CD4-positive, alpha-beta T cell (primary cell): ENCODE results near the gene PCDHGC5. TPM values are rescaled to one million over a fixed set of nuclear protein-coding genes. Genes with fewer than 3 reads are reported as not detected.

ENCODE experiments used
- ATAC-seq: fragments of 200-7000 bp; cut with Tn5 transposase; one replicate; pipeline ENCODE4 v1.10.0; 2022; ENCODE audit warnings: mild to moderate bottlenecking; ENCODE audit not compliant: poor library complexity
- CTCF ChIA-PET: fragments of 350-600 bp; sonication (Branson Sonifier 250); formaldehyde crosslinking; loops from one replicate; lab custom pipeline; 2021; ENCODE audit warnings: antibody characterized with exemption, inconsistent platforms; lab: Charles Lee
- POLR2A ChIA-PET: fragments of 350-600 bp; sonication (Branson Sonifier 250); formaldehyde crosslinking; loops from one replicate; lab custom pipeline; 2021; ENCODE audit warnings: antibody characterized with exemption, inconsistent platforms; lab: Charles Lee
- DNase-seq, 14 experiments: peaks; one replicate each; pipeline ENCODE4 v3.0.0-alpha.2; 2013 to 2020; ENCODE audit warnings: mixed read lengths in 2 of 14
- H3K27ac ChIP-seq, 2 donors: one replicate each; pipeline versions ENCODE4 v1.5.1 to v1.7.0; 2013; ENCODE audit warnings: low read length in 2 of 2, low read depth in 1 of 2, mild to moderate bottlenecking in 1 of 2
- H3K27me3 ChIP-seq, 2 experiments: 1 replicate in 1 of 2; 2 replicates in 1 of 2; pipeline versions ENCODE4 v1.6.1 to v1.7.0; 2013; ENCODE audit warnings: low read length in 2 of 2, control low read depth in 1 of 2, mild to moderate bottlenecking in 1 of 2, moderate library complexity in 1 of 2; ENCODE audit not compliant: insufficient read depth in 2 of 2, control insufficient read depth in 1 of 2
- H3K36me3 ChIP-seq: one replicate; pipeline ENCODE4 v1.6.1; 2013; ENCODE audit warnings: low read length, control low read depth; ENCODE audit not compliant: insufficient read depth
- H3K4me1 ChIP-seq: one replicate; pipeline ENCODE4 v1.6.1; 2013; ENCODE audit warnings: low read length, control low read depth; ENCODE audit not compliant: insufficient read depth
- H3K4me3 ChIP-seq: one replicate; pipeline ENCODE4 v1.5.1; 2013; ENCODE audit warnings: mild to moderate bottlenecking, low read length, moderate library complexity
- H3K9me3 ChIP-seq, 2 experiments: 1 replicate in 1 of 2; 2 replicates in 1 of 2; pipeline versions ENCODE4 v1.6.1 to v1.7.0; 2013; ENCODE audit warnings: low read length in 2 of 2, mild to moderate bottlenecking in 2 of 2, control low read depth in 1 of 2, moderate library complexity in 1 of 2; ENCODE audit not compliant: control insufficient read depth in 1 of 2, insufficient read depth in 1 of 2
- H3K27ac Mint-ChIP-seq: one replicate; pipeline ENCODE4 v1.8.0; 2020; ENCODE audit warnings: mixed read lengths
- H3K27me3 Mint-ChIP-seq: one replicate; pipeline ENCODE4 v1.8.0; 2021; ENCODE audit warnings: mixed read lengths
- H3K36me3 Mint-ChIP-seq: one replicate; pipeline ENCODE4 v1.8.0; 2021; ENCODE audit warnings: low read depth, mixed read lengths
- H3K4me1 Mint-ChIP-seq: one replicate; pipeline ENCODE4 v1.8.0; 2021; ENCODE audit warnings: low read depth, mixed read lengths
- H3K4me3 Mint-ChIP-seq: one replicate; pipeline ENCODE4 v1.8.0; 2020; ENCODE audit warnings: mild to moderate bottlenecking, mixed read lengths
- H3K9me3 Mint-ChIP-seq: one replicate; pipeline ENCODE4 v1.8.0; 2020; ENCODE audit warnings: mixed read lengths
- intact Hi-C, 2 experiments: fragments of 100-400 bp; cut with DNase I in 1 of 2; cut with micrococcal nuclease in 1 of 2; formaldehyde crosslinking; loops; one replicate each; pipeline versions ENCODE4 v1.15.1 to v1.9.0; 2023 to 2025; cut with DNase I, micrococcal nuclease
- total RNA-seq, 174 experiments: library from RNA in 2 of 174; stranded (reverse) in 2 of 174; gene quantifications; one replicate each; pipeline ENCODE4 v1.2.3 and lab custom pipeline; 2021 to 2026
- TF ChIP-seq, protein P1 (sequence below): fragments of 200-600 bp; IDR thresholded peaks from one replicate; pipeline ENCODE4 v1.8.0; 2022; ENCODE audit warnings: antibody characterized with exemption, mild to moderate bottlenecking

Gene PCDHGC5
- total RNA-seq, 2 experiments from 2014 or later = not detected

DNA sequence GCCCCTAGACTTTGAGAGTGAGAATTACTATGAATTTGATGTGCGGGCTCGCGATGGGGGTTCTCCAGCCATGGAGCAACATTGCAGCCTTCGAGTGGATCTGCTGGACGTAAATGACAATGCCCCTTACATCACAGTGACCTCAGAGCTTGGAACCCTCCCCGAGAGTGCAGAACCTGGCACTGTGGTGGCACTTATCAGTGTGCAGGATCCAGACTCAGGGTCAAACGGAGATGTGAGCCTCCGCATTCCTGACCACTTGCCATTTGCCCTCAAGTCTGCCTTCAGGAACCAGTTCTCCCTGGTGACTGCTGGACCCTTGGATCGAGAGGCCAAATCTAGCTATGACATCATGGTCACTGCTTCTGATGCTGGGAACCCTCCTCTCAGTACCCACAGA is 2.8 kb upstream of the PCDHGC5 start:
- peaks cover 96% of the 10 kb centered on the region for H3K27me3 Mint-ChIP-seq
- peaks cover 0 to 26% of the 10 kb centered on the region in 2 experiments for H3K9me3 ChIP-seq
- peaks cover 13% of the 10 kb centered on the region for H3K4me1 Mint-ChIP-seq
- H3K27ac ChIP-seq = no peak overlapping the region
- no peak overlapping the region for H3K4me3 ChIP-seq
- intact Hi-C loops = no loop called here
- no peak for DNase-seq
- ChIA-PET CTCF (no interaction called here), POLR2A (interaction anchor here (0.6 kb wide), 1 partner anchor 27 kb away, joined by 3 read pairs; no protein-coding TSS in a partner anchor)
- H3K9me3 Mint-ChIP-seq = no peaks in the 10 kb centered on the region
- no peak for ATAC-seq
- no peak overlapping the region for H3K27ac Mint-ChIP-seq
- peaks cover 15% of the 10 kb centered on the region for H3K4me1 ChIP-seq
- no peaks in the 10 kb centered on the region for H3K36me3 Mint-ChIP-seq
- TF ChIP-seq, protein P1, sequence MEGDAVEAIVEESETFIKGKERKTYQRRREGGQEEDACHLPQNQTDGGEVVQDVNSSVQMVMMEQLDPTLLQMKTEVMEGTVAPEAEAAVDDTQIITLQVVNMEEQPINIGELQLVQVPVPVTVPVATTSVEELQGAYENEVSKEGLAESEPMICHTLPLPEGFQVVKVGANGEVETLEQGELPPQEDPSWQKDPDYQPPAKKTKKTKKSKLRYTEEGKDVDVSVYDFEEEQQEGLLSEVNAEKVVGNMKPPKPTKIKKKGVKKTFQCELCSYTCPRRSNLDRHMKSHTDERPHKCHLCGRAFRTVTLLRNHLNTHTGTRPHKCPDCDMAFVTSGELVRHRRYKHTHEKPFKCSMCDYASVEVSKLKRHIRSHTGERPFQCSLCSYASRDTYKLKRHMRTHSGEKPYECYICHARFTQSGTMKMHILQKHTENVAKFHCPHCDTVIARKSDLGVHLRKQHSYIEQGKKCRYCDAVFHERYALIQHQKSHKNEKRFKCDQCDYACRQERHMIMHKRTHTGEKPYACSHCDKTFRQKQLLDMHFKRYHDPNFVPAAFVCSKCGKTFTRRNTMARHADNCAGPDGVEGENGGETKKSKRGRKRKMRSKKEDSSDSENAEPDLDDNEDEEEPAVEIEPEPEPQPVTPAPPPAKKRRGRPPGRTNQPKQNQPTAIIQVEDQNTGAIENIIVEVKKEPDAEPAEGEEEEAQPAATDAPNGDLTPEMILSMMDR = no peak
- H3K27me3 ChIP-seq = peaks cover 69 to 83% of the 10 kb centered on the region in 2 experiments
- H3K4me3 Mint-ChIP-seq = no peak overlapping the region
- H3K36me3 ChIP-seq = no peaks in the 10 kb centered on the region

DNA sequence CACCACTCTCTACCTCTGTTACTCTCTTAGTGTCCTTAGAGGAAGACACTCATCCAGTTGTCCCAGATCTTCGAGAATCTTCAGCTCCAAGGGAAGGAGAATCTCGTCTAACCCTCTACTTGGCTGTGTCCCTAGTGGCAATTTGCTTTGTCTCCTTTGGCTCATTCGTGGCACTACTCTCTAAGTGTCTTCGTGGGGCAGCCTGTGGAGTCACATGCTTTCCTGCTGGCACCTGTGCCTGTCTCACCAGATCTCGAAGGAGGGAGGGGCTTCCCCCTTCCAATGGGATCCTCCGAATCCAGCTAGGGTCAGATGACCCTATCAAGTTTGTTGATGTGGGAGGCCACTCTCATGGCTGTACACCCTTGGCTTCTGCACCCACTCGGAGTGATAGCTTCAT is 1.8 kb upstream of the PCDHGC5 start:
- no peak overlapping the region for H3K27ac ChIP-seq
- Mint-ChIP-seq H3K27me3 (peaks cover 96% of the 10 kb centered on the region), H3K36me3 (no peaks in the 10 kb centered on the region), H3K9me3 (no peaks in the 10 kb centered on the region), H3K27ac (no peak overlapping the region), H3K4me3 (no peak overlapping the region), H3K4me1 (peaks cover 16% of the 10 kb centered on the region)
- CTCF ChIA-PET = no interaction called here
- H3K4me3 ChIP-seq = no peak overlapping the region
- H3K36me3 ChIP-seq = no peaks in the 10 kb centered on the region
- peaks cover 0 to 32% of the 10 kb centered on the region in 2 experiments for H3K9me3 ChIP-seq
- TF ChIP-seq, protein P1 = no peak
- H3K27me3 ChIP-seq = peaks cover 79 to 90% of the 10 kb centered on the region in 2 experiments
- ATAC-seq (no peak), DNase-seq (no peak)
- POLR2A ChIA-PET = no interaction called here
- intact Hi-C loops = no loop called here
- peaks cover 25% of the 10 kb centered on the region for H3K4me1 ChIP-seq

DNA sequence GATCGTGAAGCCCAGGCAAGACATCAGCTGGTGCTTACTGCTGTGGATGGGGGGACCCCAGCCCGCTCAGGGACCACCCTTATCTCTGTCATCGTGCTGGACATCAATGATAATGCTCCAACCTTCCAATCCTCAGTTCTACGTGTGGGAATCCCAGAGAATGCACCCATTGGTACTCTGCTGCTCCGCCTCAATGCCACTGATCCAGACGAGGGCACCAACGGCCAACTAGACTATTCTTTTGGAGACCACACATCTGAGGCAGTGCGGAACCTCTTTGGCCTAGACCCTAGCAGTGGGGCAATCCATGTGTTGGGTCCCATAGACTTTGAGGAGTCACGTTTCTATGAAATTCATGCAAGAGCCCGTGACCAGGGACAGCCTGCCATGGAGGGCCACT is 960 bp downstream of the PCDHGC5 start:
- Histone ChIP-seq H3K4me1 (peaks cover 30% of the 10 kb centered on the region), H3K4me3 (no peak overlapping the region), H3K9me3 (peaks cover 0 to 28% of the 10 kb centered on the region in 2 experiments), H3K27me3 (peaks cover 83 to 100% of the 10 kb centered on the region in 2 experiments), H3K36me3 (no peaks in the 10 kb centered on the region), H3K27ac (no peak overlapping the region)
- H3K9me3 Mint-ChIP-seq = no peaks in the 10 kb centered on the region
- intact Hi-C loops = no loop called here
- H3K27ac Mint-ChIP-seq = no peak overlapping the region
- H3K4me3 Mint-ChIP-seq = no peak overlapping the region
- ATAC-seq = no peak
- DNase-seq = no peak
- H3K4me1 Mint-ChIP-seq = peaks cover 16% of the 10 kb centered on the region
- peaks cover 93% of the 10 kb centered on the region for H3K27me3 Mint-ChIP-seq
- CTCF ChIA-PET = no interaction called here
- POLR2A ChIA-PET = no interaction called here
- TF ChIP-seq, protein P1 = no peak
- no peaks in the 10 kb centered on the region for H3K36me3 Mint-ChIP-seq
